B cell (primary cell): ENCODE results near the gene ASMT. TPM values are rescaled to one million over a fixed set of nuclear protein-coding genes. Genes with fewer than 3 reads are reported as not detected.

Experiments used
- ATAC-seq: fragments of 200-7000 bp; cut with Tn5 transposase; one replicate; pipeline ENCODE4 v1.10.0; 2021; ENCODE audit warnings: low read depth, mild to moderate bottlenecking, moderate number of reproducible peaks, moderate library complexity
- CTCF ChIA-PET: fragments of 350-600 bp; sonication (Branson Sonifier 250); formaldehyde crosslinking; loops from one replicate; lab custom pipeline; 2021; ENCODE audit warnings: antibody characterized with exemption, inconsistent platforms; lab: Charles Lee
- POLR2A ChIA-PET: fragments of 350-600 bp; sonication (Branson Sonifier 250); formaldehyde crosslinking; loops from one replicate; lab custom pipeline; 2021; ENCODE audit warnings: antibody characterized with exemption; lab: Charles Lee
- DNase-seq: peaks from one replicate; pipeline ENCODE4 v3.0.0; 2013
- H2AFZ ChIP-seq: 2 replicates; pipeline ENCODE4 v1.6.1; 2012; ENCODE audit warnings: mild to moderate bottlenecking, low read depth, low read length; ENCODE audit not compliant: insufficient read depth, poor library complexity, severe bottlenecking
- H3K27ac ChIP-seq, 2 donors: 1 replicate in 1 of 2; 2 replicates in 1 of 2; pipeline ENCODE4 v1.5.1; 2012 to 2013; ENCODE audit warnings: low read length in 2 of 2, mild to moderate bottlenecking in 2 of 2, moderate library complexity in 1 of 2
- H3K27me3 ChIP-seq, 4 experiments: fragments of 200-600 bp in 1 of 4; sonication (generic) in 1 of 4; replicated peaks in 1 of 4; 1 replicate in 2 of 4; 2 replicates in 2 of 4; pipeline versions ENCODE4 v1.6.1 to v1.7.0; 2013 to 2016; ENCODE audit warnings: low read length in 3 of 4, mild to moderate bottlenecking in 2 of 4, mixed read lengths in 1 of 4, moderate library complexity in 1 of 4; ENCODE audit not compliant: insufficient read depth in 4 of 4, control insufficient read depth in 3 of 4; ENCODE audit errors: control extremely low read depth in 1 of 4
- H3K36me3 ChIP-seq, 2 experiments: replicated peaks in 1 of 2; 1 replicate in 1 of 2; 2 replicates in 1 of 2; pipeline versions ENCODE4 v1.6.1 to v1.7.1; 2013; ENCODE audit warnings: low read length in 1 of 2; ENCODE audit not compliant: insufficient read depth in 2 of 2, control insufficient read depth in 1 of 2; ENCODE audit errors: control extremely low read depth in 1 of 2, extremely low read depth in 1 of 2
- H3K4me1 ChIP-seq, 2 donors: fragments of 200-600 bp in 1 of 2; sonication (generic) in 1 of 2; 1 replicate in 1 of 2; 2 replicates in 1 of 2; pipeline versions ENCODE4 v1.5.1 to v1.6.1; 2013 to 2017; ENCODE audit warnings: low read length in 2 of 2; ENCODE audit not compliant: control insufficient read depth in 2 of 2, insufficient read depth in 2 of 2
- H3K4me2 ChIP-seq: replicated peaks from 2 replicates; pipeline ENCODE3; 2012; ENCODE audit warnings: mild to moderate bottlenecking, low read depth, low read length; ENCODE audit not compliant: poor library complexity, severe bottlenecking
- H3K4me3 ChIP-seq, 5 experiments: fragments of 200-600 bp in 1 of 5; sonication (generic) in 1 of 5; 1 replicate in 3 of 5; 2 replicates in 2 of 5; pipeline versions ENCODE4 v1.5.1 to v1.7.0; 2011 to 2016; ENCODE audit warnings: low read length in 4 of 5, mild to moderate bottlenecking in 4 of 5, low read depth in 2 of 5, control low read depth in 1 of 5, moderate library complexity in 1 of 5; ENCODE audit not compliant: insufficient read depth in 1 of 5; ENCODE audit errors: control extremely low read depth in 1 of 5, extremely low read depth in 1 of 5
- H3K79me2 ChIP-seq: fragments of 200-600 bp; sonication (generic); one replicate; pipeline ENCODE4 v1.6.0; 2016; ENCODE audit warnings: low read length; ENCODE audit not compliant: control insufficient read depth, insufficient read depth
- H3K9ac ChIP-seq: fragments of 200-600 bp; sonication (generic); 2 replicates; pipeline ENCODE4 v1.6.1; 2017; ENCODE audit warnings: mild to moderate bottlenecking, low read length, moderate library complexity
- H3K9me3 ChIP-seq, 3 donors: one replicate each; pipeline versions ENCODE4 v1.6.1 to v1.7.1; 2013; ENCODE audit warnings: low read length in 2 of 3; ENCODE audit not compliant: control insufficient read depth in 2 of 3, insufficient read depth in 1 of 3; ENCODE audit errors: control extremely low read depth in 1 of 3
- H4K20me1 ChIP-seq: 2 replicates; pipeline ENCODE4 v1.6.0; 2012; ENCODE audit warnings: mild to moderate bottlenecking, low read length; ENCODE audit not compliant: insufficient read depth, control insufficient read depth, poor library complexity, severe bottlenecking
- H3K27ac Mint-ChIP-seq: one replicate; pipeline ENCODE4 v1.8.0; 2021; ENCODE audit warnings: mixed read lengths
- H3K27me3 Mint-ChIP-seq: one replicate; pipeline ENCODE4 v1.8.0; 2021; ENCODE audit warnings: mixed read lengths
- H3K4me1 Mint-ChIP-seq: one replicate; pipeline ENCODE4 v1.8.0; 2021; ENCODE audit warnings: mixed read lengths
- H3K4me3 Mint-ChIP-seq: one replicate; pipeline ENCODE4 v1.8.0; 2021; ENCODE audit warnings: mixed read lengths
- H3K9me3 Mint-ChIP-seq: one replicate; pipeline ENCODE4 v1.8.0; 2022; ENCODE audit warnings: mixed read lengths; ENCODE audit not compliant: insufficient read depth
- EZH2 ChIP-seq: IDR thresholded peaks from 2 replicates; pipeline ENCODE4 v1.6.1; 2012; ENCODE audit warnings: borderline replicate concordance, low read depth, mild to moderate bottlenecking, moderate library complexity, low read length; ENCODE audit not compliant: insufficient read depth, poor library complexity, severe bottlenecking
- WGBS: methylation state at CpG from one replicate; pipeline ENCODE4 v1.1.5; 2013; ENCODE audit warnings: missing lambda C conversion rate; ENCODE audit not compliant: insufficient coverage; 5-methylcytosine and 5-hydroxymethylcytosine counted together
- intact Hi-C: fragments of 100-400 bp; cut with micrococcal nuclease; formaldehyde crosslinking; loops from one replicate; pipeline ENCODE4 v1.10.0; 2022
- polyA plus RNA-seq: library from polyadenylated mRNA; depleted of rRNA; stranded (reverse); fragments of >200 nt; gene quantifications from 2 replicates; pipeline ENCODE4 v1.2.3, GENCODE V29; 2012
- total RNA-seq, 2 donors: library from RNA; stranded (reverse); fragments of 120-200 nt in 1 of 2; gene quantifications; 1 replicate in 1 of 2; 2 replicates in 1 of 2; pipeline versions ENCODE4 v1.2.3 to v1.2.4, GENCODE V29; 2013 to 2022
- TF ChIP-seq, protein P1 (sequence below): fragments of 200-600 bp; IDR thresholded peaks from one replicate; pipeline ENCODE4 v1.8.0; 2022; ENCODE audit warnings: antibody characterized with exemption, mild to moderate bottlenecking

The ASMT gene
- total and polyA plus RNA-seq, 2 donors (not counting 1 experiment from before 2014, with no cell fraction given), result 0.63 TPM; not detected in 1

DNA sequence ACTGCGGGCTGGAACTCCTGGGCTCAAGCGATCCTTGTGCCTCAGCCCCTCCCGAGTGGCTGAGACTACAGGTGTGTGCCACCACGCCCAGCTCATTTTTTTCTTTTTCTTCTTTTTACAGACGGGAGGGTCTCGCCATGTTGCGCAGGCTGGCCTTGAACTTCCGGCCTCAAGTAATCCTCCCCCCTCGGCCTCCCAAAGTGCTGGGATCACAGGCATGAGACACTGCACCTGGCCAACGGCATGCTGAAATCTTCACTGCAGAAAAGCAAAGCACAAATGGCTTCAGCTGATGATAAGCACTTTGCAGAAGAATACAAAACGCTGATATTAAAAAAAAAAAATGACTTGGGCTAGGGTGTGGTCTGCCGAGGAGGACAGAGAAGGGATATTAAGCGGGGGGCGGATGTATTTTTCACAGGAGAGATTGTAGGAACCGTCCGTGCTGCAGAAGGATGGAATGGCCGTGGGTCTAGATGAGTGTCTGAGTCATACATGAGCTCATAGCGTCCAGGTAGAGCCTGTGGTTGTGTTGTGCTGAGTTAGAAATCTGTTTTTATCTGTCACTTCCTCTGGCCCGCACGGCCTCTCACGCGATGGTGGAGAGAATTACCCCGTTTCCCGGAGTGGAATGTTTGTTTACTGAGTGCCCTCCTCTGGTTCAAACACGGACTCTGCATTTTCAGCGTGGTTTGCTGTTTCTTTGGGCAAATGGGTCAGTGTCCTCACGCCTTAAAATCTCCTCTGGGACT is 32.0 kb upstream of the ASMT start:
- peak overlapping the region; percentile 83 for H3K4me3 Mint-ChIP-seq
- H3K9me3 Mint-ChIP-seq, result no peaks in the 10 kb centered on the region
- intact Hi-C loops, result loop anchor here (5.0 kb wide), 1 partner anchor 116 kb away; no protein-coding TSS in a partner anchor
- WGBS, result 71% methylated on average over 23 of the region's 27 CpGs
- H3K27me3 ChIP-seq, result no peaks in the 10 kb centered on the region
- no peak overlapping the region for H3K4me3 ChIP-seq
- no peaks in the 10 kb centered on the region for H3K79me2 ChIP-seq
- no peak overlapping the region for H3K9ac ChIP-seq
- no peak overlapping the region for H2AFZ ChIP-seq
- peaks cover 8 to 25% of the 10 kb centered on the region in 2 donors for H3K4me1 ChIP-seq
- no peak overlapping the region for H3K27ac ChIP-seq
- H3K9me3 ChIP-seq, result peaks cover 0 to 6% (median 0%) of the 10 kb centered on the region in 3 donors
- peak; percentile 60 for ATAC-seq
- DNase-seq, result peak; percentile 52
- H3K36me3 ChIP-seq, result no peaks in the 10 kb centered on the region
- TF ChIP-seq, protein P1, sequence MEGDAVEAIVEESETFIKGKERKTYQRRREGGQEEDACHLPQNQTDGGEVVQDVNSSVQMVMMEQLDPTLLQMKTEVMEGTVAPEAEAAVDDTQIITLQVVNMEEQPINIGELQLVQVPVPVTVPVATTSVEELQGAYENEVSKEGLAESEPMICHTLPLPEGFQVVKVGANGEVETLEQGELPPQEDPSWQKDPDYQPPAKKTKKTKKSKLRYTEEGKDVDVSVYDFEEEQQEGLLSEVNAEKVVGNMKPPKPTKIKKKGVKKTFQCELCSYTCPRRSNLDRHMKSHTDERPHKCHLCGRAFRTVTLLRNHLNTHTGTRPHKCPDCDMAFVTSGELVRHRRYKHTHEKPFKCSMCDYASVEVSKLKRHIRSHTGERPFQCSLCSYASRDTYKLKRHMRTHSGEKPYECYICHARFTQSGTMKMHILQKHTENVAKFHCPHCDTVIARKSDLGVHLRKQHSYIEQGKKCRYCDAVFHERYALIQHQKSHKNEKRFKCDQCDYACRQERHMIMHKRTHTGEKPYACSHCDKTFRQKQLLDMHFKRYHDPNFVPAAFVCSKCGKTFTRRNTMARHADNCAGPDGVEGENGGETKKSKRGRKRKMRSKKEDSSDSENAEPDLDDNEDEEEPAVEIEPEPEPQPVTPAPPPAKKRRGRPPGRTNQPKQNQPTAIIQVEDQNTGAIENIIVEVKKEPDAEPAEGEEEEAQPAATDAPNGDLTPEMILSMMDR, result no peak
- no peak for TF ChIP-seq EZH2
- peak overlapping the region; percentile 21 for H3K4me2 ChIP-seq
- ChIA-PET CTCF (no interaction called here), POLR2A (no interaction called here)
- H3K27ac Mint-ChIP-seq, result peak overlapping the region; percentile 89
- peaks cover 33% of the 10 kb centered on the region for H3K4me1 Mint-ChIP-seq
- H3K27me3 Mint-ChIP-seq, result no peaks in the 10 kb centered on the region
- no peaks in the 10 kb centered on the region for H4K20me1 ChIP-seq

DNA sequence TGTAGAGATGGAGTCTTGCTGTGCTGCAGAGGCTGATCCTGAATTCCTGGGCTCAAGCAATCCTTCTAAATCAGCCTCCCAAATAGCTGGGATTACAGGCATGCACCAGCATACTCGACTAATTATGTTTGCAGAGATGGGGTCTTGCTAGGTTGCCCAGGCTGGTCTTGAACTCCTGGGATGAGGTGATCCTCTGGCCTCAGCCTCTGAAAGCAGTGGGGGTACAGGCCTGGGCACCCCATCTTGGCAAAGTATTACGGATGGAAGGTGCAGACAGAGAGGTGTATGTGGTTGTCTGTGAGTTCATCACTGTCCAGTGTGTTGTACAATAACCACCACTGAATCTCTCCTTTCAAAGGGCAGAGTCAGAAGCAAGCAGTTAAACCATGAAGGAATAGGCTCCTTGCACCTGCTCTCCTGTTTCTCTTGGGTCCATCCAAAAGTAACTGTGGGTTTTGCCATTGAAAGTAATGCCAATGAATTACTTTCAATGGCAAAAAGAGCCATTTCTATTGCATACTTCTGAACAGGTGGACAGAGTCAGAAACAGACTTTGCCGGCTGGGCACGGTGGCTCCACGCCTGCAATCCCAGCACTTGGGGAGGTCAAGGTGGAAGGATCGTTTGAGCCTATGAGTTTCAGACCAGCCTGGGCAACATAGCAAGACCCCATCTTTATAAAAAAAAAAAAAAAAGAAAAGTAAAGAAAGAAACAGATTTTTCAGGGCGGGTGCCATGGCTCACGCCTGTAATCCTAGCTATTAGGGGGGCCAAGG is 30.4 kb upstream of the ASMT start:
- Mint-ChIP-seq H3K27ac (no peak overlapping the region), H3K4me3 (no peak overlapping the region), H3K9me3 (no peaks in the 10 kb centered on the region), H3K4me1 (peaks cover 28% of the 10 kb centered on the region), H3K27me3 (no peaks in the 10 kb centered on the region)
- DNase-seq (no peak), ATAC-seq (no peak)
- TF ChIP-seq, protein P1, result no peak
- no peak for TF ChIP-seq EZH2
- Histone ChIP-seq H3K4me1 (peaks cover 8 to 23% of the 10 kb centered on the region in 2 donors), H3K4me2 (no peak overlapping the region), H3K27ac (no peak overlapping the region), H4K20me1 (no peaks in the 10 kb centered on the region), H3K79me2 (no peaks in the 10 kb centered on the region), H3K9me3 (peaks cover 0 to 6% (median 0%) of the 10 kb centered on the region in 3 donors), H3K9ac (no peak overlapping the region), H3K27me3 (no peaks in the 10 kb centered on the region), H3K4me3 (no peak overlapping the region), H2AFZ (no peak overlapping the region), H3K36me3 (no peaks in the 10 kb centered on the region)
- intact Hi-C loops, result loop anchor here (5.0 kb wide), 1 partner anchor 117 kb away; no protein-coding TSS in a partner anchor
- POLR2A ChIA-PET, result no interaction called here
- CTCF ChIA-PET, result no interaction called here
- WGBS, result 93% methylated on average over 3 of the region's 8 CpGs
